GM19099 (cell line): ENCODE results near the gene IGBP1.

Experiments
- POLR2A ChIP-seq: IDR thresholded peaks from 3 replicates; pipeline ENCODE4 v1.6.1; 2011; ENCODE audit warnings: low read depth; ENCODE audit not compliant: insufficient read length; ENCODE audit errors: extremely low read depth

Gene IGBP1

GRCh38 chrX:70133303-70134115 is at the start of gene IGBP1:
IGBP1 (plus strand) TSS chrX:70133447; CDS start chrX:70133948, 501 bp downstream.
- peak; percentile 69 for TF ChIP-seq POLR2A

GRCh38 chrX:70084592-70085240 is 48.5 kb upstream of the IGBP1 start:
- no peak for TF ChIP-seq POLR2A

DNA sequence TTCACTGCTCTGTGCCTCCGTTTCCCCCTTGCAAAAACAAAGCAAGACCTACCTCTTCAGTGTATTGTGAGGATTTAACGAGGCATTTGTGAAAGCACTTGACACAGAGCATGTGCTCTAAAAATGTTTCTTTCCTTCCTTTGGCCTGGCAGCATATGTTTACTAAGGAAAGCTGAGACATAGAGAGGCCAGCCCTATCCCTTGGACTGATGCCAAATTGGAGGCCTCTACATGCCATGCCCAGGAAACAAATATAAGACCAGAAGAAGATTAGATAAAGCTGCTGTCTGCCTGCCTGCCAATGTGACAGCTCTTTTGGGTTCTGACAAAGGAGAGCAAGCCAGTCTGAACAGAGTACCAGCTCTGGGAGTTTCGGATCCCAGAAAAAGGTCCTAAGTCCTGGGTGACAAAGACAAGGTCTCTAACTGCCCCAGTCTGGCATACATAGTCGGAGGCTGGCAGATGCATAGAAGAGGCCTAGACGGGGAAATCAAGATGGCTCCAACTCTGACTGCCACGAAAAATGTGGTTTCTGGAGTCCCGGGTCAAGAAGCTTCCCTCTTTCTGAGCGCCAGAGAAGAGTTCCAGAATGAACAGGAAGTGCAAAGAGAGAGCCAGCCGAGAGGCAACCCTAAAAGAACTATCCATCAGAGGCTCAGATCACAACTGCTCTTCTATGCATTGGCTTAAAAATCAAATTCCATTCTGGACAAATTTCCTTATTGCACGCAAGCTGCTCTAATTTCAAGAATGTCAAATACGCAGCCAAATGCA is 45.2 kb upstream of the IGBP1 start:
- no peak for TF ChIP-seq POLR2A

GRCh38 chrX:70088751-70089150 is 44.5 kb upstream of the IGBP1 start:
- TF ChIP-seq POLR2A, result no peak

- TF ChIP-seq POLR2A, result no peak
Measured at GRCh38 chrX:70089604-70090297, 43.5 kb upstream of the IGBP1 start.

- no peak for TF ChIP-seq POLR2A
Measured at GRCh38 chrX:70092247-70092646, 41.0 kb upstream of the IGBP1 start.

DNA sequence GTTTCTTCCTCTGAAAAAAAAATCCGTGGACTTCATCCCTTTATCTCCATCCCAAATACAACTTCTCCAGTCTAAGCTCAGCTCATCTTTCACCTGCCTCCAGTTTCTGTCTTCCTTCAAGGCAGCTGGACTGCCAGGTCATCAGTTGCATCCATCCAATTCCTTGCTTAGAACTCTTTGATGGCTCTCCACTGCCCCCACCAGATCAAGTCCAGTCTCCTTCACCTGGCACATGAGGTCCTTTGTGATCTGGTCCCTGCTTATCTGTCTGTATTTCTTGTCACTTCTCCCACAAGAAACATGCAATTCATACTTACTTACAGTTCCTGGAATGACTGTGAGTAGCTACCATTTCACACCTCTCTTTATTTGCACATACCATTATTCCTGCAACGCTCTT is 37.2 kb upstream of the IGBP1 start:
- no peak for TF ChIP-seq POLR2A

DNA sequence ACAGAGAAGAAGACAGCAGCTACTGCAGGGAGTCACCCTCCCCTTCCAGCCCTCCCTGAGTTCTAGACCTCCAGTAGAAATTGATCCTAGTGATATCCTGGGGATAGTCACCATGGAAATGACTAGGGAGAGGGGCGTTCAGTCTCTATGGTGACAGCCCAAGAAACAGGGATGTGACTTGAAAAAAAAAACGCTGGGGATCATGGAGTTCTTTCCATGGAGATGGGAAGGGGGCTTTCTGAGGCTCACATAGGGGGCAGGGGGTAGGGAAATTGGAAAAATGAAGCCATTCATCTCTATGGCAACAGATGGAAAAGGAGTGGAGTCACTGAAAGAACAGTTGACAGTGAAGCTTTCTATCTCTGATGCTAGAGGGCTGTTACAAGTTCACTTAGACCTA is 28.0 kb upstream of the IGBP1 start:
- no peak for TF ChIP-seq POLR2A

DNA sequence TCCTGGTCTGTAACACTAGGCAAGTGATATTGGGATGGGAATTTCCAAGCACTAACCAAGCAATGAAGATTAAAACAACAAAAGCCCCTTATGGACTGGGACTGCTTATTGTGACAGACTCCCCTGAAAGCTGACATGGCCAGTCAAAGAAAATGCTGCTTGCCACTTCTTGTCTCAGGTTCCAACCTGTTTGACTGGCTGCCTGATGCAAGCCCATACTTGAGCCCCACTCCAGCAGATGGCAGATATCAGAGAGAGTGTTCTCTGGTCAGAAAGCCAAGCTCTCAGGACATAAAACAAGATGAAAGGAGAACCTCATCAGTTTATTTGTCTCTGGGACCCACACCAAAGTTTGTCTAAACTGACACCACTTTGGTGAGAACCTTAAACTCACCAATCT is 15.5 kb upstream of the IGBP1 start:
- TF ChIP-seq POLR2A, result no peak

DNA sequence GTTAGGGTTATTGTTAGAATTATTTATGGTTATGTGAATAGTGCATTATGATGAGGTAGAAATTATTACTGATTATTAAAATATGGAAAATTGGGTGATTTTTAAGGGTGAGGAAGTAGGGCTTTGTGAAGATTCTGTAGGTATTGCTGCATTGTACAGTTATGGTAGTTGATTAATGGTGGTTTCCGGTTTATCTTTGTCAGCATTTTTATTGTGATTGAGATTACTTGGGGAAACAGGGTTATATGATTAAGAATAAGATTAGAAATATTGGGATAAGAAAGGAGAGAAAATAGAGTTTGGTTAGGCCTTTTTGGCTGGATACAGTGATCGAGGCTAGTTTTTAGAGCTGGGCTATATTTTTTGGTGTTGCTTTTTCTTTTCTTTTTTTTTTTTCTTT is 8.6 kb upstream of the IGBP1 start:
- TF ChIP-seq POLR2A, result no peak

GRCh38 chrX:70128071-70128470 is 5.2 kb upstream of the IGBP1 start:
- TF ChIP-seq POLR2A, result no peak

- no peak for TF ChIP-seq POLR2A
Measured at GRCh38 chrX:70129816-70130215, 3.4 kb upstream of the IGBP1 start.

- TF ChIP-seq POLR2A, result no peak
Measured at GRCh38 chrX:70132224-70132623, 1.0 kb upstream of the IGBP1 start.

DNA sequence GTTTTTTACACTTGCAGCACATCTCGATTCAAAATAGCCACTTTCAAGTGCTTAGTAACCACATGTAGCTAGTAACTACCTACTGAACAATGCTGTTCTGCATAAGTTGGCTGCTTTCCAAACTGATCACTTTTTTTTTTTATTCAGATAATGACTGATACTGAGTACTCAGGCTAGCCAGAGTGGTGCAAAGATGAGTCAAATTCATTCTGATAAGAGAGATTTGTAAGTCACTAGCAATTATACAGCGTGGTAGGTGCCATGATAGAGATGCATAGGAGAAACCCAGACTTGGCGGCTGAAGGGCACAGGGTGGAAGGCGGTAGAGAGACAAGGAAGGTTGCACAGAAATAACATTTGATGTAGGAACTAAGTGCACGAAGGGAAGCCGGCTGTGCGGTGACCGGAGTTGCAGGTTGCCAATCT is 357 bp upstream of the IGBP1 start:
- TF ChIP-seq POLR2A, result no peak

DNA sequence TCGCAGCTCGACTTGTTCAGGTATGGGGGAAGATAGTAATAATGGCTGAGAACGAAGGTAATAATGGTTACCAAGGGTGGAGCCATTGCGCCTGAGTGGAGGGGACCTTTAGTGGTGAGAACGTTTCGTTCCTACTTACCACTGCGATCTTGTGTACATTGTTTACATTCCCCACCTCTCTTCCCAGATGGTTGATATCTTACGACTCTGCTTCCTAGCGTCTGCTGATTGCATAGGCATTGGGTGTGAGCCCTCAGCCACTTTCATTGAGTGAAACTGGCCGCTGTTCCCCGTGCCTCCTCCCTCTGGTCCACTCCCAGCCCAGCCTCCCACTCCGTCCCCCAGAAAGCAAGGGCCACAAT is 850 bp downstream of the IGBP1 start:
- TF ChIP-seq POLR2A, result no peak
